Fibroblast of pulmonary artery (primary cell): ENCODE results near the gene IL21R.
"Not testable (repeated sequence)": the region's sequence is repeated elsewhere in the genome, so short reads cannot be mapped to it uniquely, and the experiment has no call there.

ENCODE experiments used
- DNase-seq: peaks from one replicate; pipeline ENCODE4 v3.0.0-alpha.2; 2010; ENCODE audit warnings: low read depth
- H3K4me3 ChIP-seq: replicated peaks from 2 replicates; pipeline ENCODE4 v1.5.1; 2011; ENCODE audit warnings: low read depth, mild to moderate bottlenecking, control low read depth, low read length, moderate library complexity
- TF ChIP-seq, protein P1 (sequence below): IDR thresholded peaks from 2 replicates; pipeline ENCODE4 v1.5.1; 2011; ENCODE audit warnings: mild to moderate bottlenecking, control low read depth, low read length, inconsistent platforms; ENCODE audit errors: missing control alignments

Gene IL21R

DNA sequence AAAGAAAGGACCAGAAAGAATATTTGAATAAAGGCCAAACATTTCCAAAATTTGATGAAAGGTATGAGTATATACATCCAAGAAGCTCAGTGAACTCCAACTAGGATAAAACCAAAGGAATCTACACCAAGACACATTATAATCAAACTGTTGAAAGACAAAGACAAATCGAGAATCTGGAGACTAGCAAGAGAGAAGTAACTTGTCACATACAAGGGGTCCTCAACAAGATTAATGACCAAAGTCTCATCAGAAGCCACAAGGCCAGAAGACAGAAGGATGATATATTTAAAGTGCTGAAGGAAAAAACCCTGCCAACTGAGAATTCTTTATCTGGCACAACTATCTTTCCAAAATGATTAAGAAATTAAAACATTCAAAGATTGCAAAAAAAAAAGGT, 9.3 kb upstream of the IL21R start:
- TF ChIP-seq, protein P1, sequence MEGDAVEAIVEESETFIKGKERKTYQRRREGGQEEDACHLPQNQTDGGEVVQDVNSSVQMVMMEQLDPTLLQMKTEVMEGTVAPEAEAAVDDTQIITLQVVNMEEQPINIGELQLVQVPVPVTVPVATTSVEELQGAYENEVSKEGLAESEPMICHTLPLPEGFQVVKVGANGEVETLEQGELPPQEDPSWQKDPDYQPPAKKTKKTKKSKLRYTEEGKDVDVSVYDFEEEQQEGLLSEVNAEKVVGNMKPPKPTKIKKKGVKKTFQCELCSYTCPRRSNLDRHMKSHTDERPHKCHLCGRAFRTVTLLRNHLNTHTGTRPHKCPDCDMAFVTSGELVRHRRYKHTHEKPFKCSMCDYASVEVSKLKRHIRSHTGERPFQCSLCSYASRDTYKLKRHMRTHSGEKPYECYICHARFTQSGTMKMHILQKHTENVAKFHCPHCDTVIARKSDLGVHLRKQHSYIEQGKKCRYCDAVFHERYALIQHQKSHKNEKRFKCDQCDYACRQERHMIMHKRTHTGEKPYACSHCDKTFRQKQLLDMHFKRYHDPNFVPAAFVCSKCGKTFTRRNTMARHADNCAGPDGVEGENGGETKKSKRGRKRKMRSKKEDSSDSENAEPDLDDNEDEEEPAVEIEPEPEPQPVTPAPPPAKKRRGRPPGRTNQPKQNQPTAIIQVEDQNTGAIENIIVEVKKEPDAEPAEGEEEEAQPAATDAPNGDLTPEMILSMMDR: no peak
- H3K4me3 ChIP-seq: no peak overlapping the region
- DNase-seq: no peak

- TF ChIP-seq, protein P1: no peak
- H3K4me3 ChIP-seq: no peak overlapping the region
- DNase-seq: no peak
Observed at GRCh38 chr16:27394516-27394915, 7.5 kb upstream of the IL21R start.

DNA sequence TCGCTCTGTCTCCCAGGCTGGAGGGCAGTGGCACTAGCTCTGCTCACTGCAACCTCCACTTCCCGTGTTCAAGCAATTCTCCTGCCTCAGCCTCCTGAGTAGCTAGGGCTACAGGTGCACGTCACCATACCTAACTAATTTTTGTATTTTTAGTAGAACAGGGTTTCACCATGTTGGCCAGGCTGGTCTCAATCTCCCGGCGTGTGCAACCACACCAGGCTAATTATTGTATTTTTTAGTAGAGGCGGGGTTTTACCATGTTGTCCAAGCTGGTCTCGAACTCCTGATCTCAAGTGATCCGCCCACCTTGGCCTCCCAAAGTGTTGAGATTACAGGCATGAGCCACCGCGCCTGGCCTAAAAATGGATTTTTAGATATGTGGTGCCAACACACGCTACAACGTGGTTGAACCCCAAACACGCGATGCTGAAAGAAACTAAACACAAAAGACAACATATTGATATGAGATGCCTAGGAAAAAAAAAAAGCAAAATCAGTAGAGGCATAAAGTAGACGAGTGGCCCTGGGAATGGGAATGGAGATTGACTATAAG, 3.6 kb upstream of the IL21R start:
- DNase-seq, H3K4me3 ChIP-seq: not testable (repeated sequence)

GRCh38 chr16:27398894-27399853, 2.8 kb upstream of the IL21R start:
- no peak overlapping the region for H3K4me3 ChIP-seq
- DNase-seq: no peak
- TF ChIP-seq, protein P1: no peak

- TF ChIP-seq, protein P1: no peak
- DNase-seq: no peak
- H3K4me3 ChIP-seq: no peak overlapping the region
Observed at GRCh38 chr16:27399969-27400368, 2.0 kb upstream of the IL21R start.

GRCh38 chr16:27400751-27401620, 988 bp upstream of the IL21R start:
- DNase-seq: peak; percentile 38
- TF ChIP-seq, protein P1: no peak
- H3K4me3 ChIP-seq: no peak overlapping the region

DNA sequence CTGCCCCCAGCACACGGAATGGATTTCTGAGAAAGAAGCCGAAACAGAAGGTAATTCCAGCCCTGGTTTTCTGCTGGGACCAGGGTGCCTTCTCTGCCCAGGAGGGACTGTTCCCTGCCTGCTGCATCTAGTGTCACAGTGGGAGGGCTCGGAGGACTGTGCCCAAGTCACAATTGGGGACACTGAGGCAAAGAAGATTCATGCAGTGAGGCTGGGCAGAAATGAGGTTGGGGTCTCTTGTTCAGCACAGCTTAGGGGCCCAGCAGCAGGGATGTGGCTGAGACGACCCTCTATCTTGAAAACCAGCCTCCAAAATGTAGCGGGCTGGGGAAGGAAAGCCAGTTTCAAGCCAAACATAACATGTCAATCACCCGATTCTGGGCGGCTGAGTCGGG, 592 bp downstream of the IL21R start:
- H3K4me3 ChIP-seq: no peak overlapping the region
- TF ChIP-seq, protein P1: no peak
- DNase-seq: no peak
